ENCODE measurements around the gene RGR. TPM values are rescaled to one million over a fixed set of nuclear protein-coding genes. Genes with fewer than 3 reads are reported as not detected.

Gene RGR
- polyA plus RNA-seq, 2 of the 4 experiments (the other 2 are of a cell fraction), result not detected

GRCh38 chr10:84204122-84204521, 40.7 kb upstream of the RGR start:
- no peak for FAIRE-seq

GRCh38 chr10:84204610-84205009, 40.2 kb upstream of the RGR start:
- no peak for FAIRE-seq
- Histone ChIP-seq H3K27ac (no peak overlapping the region), H3K9me3 (no peaks in the 10 kb centered on the region), H3K4me1 (no peaks in the 10 kb centered on the region), H3K4me2 (no peak overlapping the region), H3K4me3 (no peak overlapping the region)
- WGBS (ENCODE audit: missing lambda C conversion rate), result 31% methylated on average over 4 of the region's 4 CpGs
- ChIA-PET CTCF (interaction anchor here (1.1 to 3.5 kb wide), 9 partner anchors 10 to 79 kb away, joined by 3 to 15 read pairs (median 4); partner anchors contain the start of gene CDHR1), POLR2A (no interaction called here)
- TF ChIP-seq CHD4 (IDR thresholded peaks at IDR 0.05; ENCODE audit: borderline replicate concordance) (no peak), MYC (IDR thresholded peaks at IDR 0.05; ENCODE audit: borderline replicate concordance, low read length) (no peak), BCL3 (IDR thresholded peaks at IDR 0.05) (no peak), JUNB (IDR thresholded peaks at IDR 0.05) (no peak), NR3C1 (IDR thresholded peaks at IDR 0.05) (no peak)
- TF ChIP-seq, protein P1, sequence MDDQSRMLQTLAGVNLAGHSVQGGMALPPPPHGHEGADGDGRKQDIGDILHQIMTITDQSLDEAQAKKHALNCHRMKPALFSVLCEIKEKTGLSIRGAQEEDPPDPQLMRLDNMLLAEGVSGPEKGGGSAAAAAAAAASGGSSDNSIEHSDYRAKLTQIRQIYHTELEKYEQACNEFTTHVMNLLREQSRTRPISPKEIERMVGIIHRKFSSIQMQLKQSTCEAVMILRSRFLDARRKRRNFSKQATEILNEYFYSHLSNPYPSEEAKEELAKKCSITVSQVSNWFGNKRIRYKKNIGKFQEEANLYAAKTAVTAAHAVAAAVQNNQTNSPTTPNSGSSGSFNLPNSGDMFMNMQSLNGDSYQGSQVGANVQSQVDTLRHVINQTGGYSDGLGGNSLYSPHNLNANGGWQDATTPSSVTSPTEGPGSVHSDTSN (IDR thresholded peaks at IDR 0.05), result no peak
- TF ChIP-seq, protein P2, sequence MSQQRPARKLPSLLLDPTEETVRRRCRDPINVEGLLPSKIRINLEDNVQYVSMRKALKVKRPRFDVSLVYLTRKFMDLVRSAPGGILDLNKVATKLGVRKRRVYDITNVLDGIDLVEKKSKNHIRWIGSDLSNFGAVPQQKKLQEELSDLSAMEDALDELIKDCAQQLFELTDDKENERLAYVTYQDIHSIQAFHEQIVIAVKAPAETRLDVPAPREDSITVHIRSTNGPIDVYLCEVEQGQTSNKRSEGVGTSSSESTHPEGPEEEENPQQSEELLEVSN (IDR thresholded peaks at IDR 0.05; ENCODE audit: borderline replicate concordance, low read depth), result no peak
- no peak for DNase-seq (ENCODE audit: low read depth in 1 of 2, low spot score in 1 of 2)
- ATAC-seq, result no peak

More at GRCh38 chr10:84204122-84204521, 40.7 kb upstream of the RGR start:
- Histone ChIP-seq H3K9me3 (no peaks in the 10 kb centered on the region), H3K4me2 (no peak overlapping the region), H3K4me1 (no peaks in the 10 kb centered on the region), H3K4me3 (no peak overlapping the region), H3K27ac (no peak overlapping the region)
- no peak for TF ChIP-seq CEBPB (IDR thresholded peaks at IDR 0.05)
- TF ChIP-seq HOXB5 (CRISPR knock-in tag; IDR thresholded peaks at IDR 0.05), result no peak
- no peak for TF ChIP-seq USF2 (IDR thresholded peaks at IDR 0.05)
- no peak for TF ChIP-seq JUN (IDR thresholded peaks at IDR 0.05)
- TF ChIP-seq NPAS2 (CRISPR knock-in tag; IDR thresholded peaks at IDR 0.05; ENCODE audit: borderline replicate concordance), result no peak
- TF ChIP-seq, protein P2 (IDR thresholded peaks at IDR 0.05; ENCODE audit: borderline replicate concordance, low read depth), result no peak
- no peak for TF ChIP-seq BCL3 (IDR thresholded peaks at IDR 0.05)
- TF ChIP-seq RAD21 (conservative IDR thresholded peaks at IDR 0.05 in 1 of 2, IDR thresholded peaks at IDR 0.05 in 1 of 2), result no peak
- TF ChIP-seq RCOR1 (IDR thresholded peaks at IDR 0.05; ENCODE audit: low read depth, low read length), result no peak
- no peak for TF ChIP-seq RNF2 (IDR thresholded peaks at IDR 0.05; ENCODE audit: borderline replicate concordance, low read depth)
- TF ChIP-seq MAZ (IDR thresholded peaks at IDR 0.05; ENCODE audit: borderline replicate concordance, low read depth, low read length), result no peak
- TF ChIP-seq CBX8 (IDR thresholded peaks at IDR 0.05), result no peak
- TF ChIP-seq, protein P3, sequence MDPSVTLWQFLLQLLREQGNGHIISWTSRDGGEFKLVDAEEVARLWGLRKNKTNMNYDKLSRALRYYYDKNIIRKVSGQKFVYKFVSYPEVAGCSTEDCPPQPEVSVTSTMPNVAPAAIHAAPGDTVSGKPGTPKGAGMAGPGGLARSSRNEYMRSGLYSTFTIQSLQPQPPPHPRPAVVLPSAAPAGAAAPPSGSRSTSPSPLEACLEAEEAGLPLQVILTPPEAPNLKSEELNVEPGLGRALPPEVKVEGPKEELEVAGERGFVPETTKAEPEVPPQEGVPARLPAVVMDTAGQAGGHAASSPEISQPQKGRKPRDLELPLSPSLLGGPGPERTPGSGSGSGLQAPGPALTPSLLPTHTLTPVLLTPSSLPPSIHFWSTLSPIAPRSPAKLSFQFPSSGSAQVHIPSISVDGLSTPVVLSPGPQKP (IDR thresholded peaks at IDR 0.05; ENCODE audit: low read depth, low read length), result no peak
- CTCF ChIA-PET, result interaction anchor here (1.1 kb wide), 1 partner anchor 53 kb away, joined by 3 read pairs; no protein-coding TSS in a partner anchor
- POLR2A ChIA-PET, result no interaction called here
- 49% methylated on average over 4 of the region's 4 CpGs for WGBS (ENCODE audit: missing lambda C conversion rate)
- DNase-seq (ENCODE audit: low read depth in 1 of 2, low spot score in 1 of 2) (no peak), ATAC-seq (peak in 1 of 2 experiments; percentile 76; a peak in 3 of 6 replicates)

All from A549 (cell line).